ACHN (cell line): Measurements from ENCODE around the gene GOT2.
"Not testable (repeated sequence)": the region's sequence is repeated elsewhere in the genome, so short reads cannot be mapped to it uniquely, and the experiment has no call there.

Experiments
- DNase-seq: peaks from one replicate; pipeline ENCODE4 v3.0.0-alpha.2; 2015
- in situ Hi-C: cut with HindIII; loops from 2 replicates; pipeline ENCODE4 v1.10.0; 2017; ENCODE audit warnings: low sequenced_read_pairs, low pct_ligation_motif_present, low pct_unique_long_range_greater_than_20kb

The GOT2 gene

GRCh38 chr16:58733671-58734458 lies at the start of gene GOT2:
Gene GOT2, minus strand, starts transcription at chr16:58734316. Its CDS starts 88 bp downstream, at chr16:58734228.
- in situ Hi-C loops, result no loop called here
- peak; percentile 91 for DNase-seq

- in situ Hi-C loops, result not testable (repeated sequence)
Measured at GRCh38 chr16:58779291-58779690, 45.2 kb upstream of the GOT2 start.

GRCh38 chr16:58773870-58774269 lies 39.8 kb upstream of the GOT2 start:
- DNase-seq, result no peak
- in situ Hi-C loops, result no loop called here

More at GRCh38 chr16:58779291-58779690, 45.2 kb upstream of the GOT2 start:
- DNase-seq, result not testable (repeated sequence)

GRCh38 chr16:58768145-58768544 lies 34.0 kb upstream of the GOT2 start:
- DNase-seq, result no peak
- in situ Hi-C loops, result no loop called here

- in situ Hi-C loops, result no loop called here
- DNase-seq, result no peak
Measured at GRCh38 chr16:58767581-58767980, 33.5 kb upstream of the GOT2 start.

- no peak for DNase-seq
- in situ Hi-C loops, result no loop called here
Measured at GRCh38 chr16:58756650-58757332, 22.7 kb upstream of the GOT2 start.

- DNase-seq, result peak; percentile 85
- in situ Hi-C loops, result no loop called here
Measured at GRCh38 chr16:58755989-58756649, 22.0 kb upstream of the GOT2 start.

GRCh38 chr16:58753711-58754134 lies 19.6 kb upstream of the GOT2 start:
- in situ Hi-C loops, result no loop called here
- DNase-seq, result no peak

- in situ Hi-C loops, result no loop called here
Measured at GRCh38 chr16:58744497-58744896, 10.4 kb upstream of the GOT2 start.

GRCh38 chr16:58741976-58742375 lies 7.9 kb upstream of the GOT2 start:
- DNase-seq, result no peak
- in situ Hi-C loops, result no loop called here

More at GRCh38 chr16:58744497-58744896, 10.4 kb upstream of the GOT2 start:
- no peak for DNase-seq

GRCh38 chr16:58741166-58741565 lies 7.0 kb upstream of the GOT2 start:
- in situ Hi-C loops, result no loop called here
- no peak for DNase-seq

GRCh38 chr16:58738672-58739296 lies 4.7 kb upstream of the GOT2 start:
- in situ Hi-C loops, result no loop called here
- DNase-seq, result no peak

- in situ Hi-C loops, DNase-seq: not testable (repeated sequence)
Measured at GRCh38 chr16:58736341-58736740, 2.2 kb upstream of the GOT2 start.

- in situ Hi-C loops, result no loop called here
- DNase-seq, result no peak
Measured at GRCh38 chr16:58734459-58734787, 307 bp upstream of the GOT2 start.

- peak; percentile 23 for DNase-seq
- in situ Hi-C loops, result no loop called here
Measured at GRCh38 chr16:58733248-58733670, 857 bp downstream of the GOT2 start.

- DNase-seq, result peak; percentile 63
- in situ Hi-C loops, result no loop called here
Measured at GRCh38 chr16:58732545-58733247, 1.4 kb downstream of the GOT2 start.

GRCh38 chr16:58730724-58731370 lies 3.3 kb downstream of the GOT2 start:
- DNase-seq, result no peak
- in situ Hi-C loops, result no loop called here
